ENCODE measurements around the gene RLBP1. TPM values are rescaled to one million over a fixed set of nuclear protein-coding genes. Genes with fewer than 3 reads are reported as not detected.
A peak's percentile ranks its signal among the peaks of the same experiment; 100 is the strongest.

RLBP1 gene
- total RNA-seq, 8 experiments from 2014 or later: 0.27 to 0.76 (median 0.40) TPM; not detected in 4

DNA sequence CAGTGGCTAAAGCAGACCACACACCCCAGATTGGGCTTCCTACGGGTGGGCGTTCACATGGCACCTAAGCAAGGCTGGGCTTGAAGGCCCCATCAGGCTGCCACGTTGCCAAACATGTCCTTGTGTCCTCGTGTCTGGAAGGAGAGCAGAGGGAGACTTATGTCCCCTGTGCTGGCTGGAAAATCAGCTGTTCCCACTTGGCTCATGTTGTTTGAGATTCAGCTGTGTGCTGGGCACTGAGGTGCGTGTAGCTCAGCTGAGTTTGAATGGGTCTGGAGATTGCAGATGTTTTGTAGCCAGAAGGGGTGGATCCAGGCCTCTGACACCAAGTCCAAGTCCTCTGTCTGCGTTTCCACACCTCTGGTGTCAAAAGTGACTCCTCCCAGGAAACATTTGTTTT is 34.6 kb downstream of the RLBP1 start:
- Histone ChIP-seq H3K4me1 (replicated peaks in 1 of 2) (peaks cover 0 to 3% of the 10 kb centered on the region in 2 donors), H3K27ac (no peak overlapping the region), H3K4me3 (no peak overlapping the region)
- in situ Hi-C loops (cut with MboI; ENCODE audit: low pct_unique_long_range_greater_than_20kb in 2 of 9, low sequenced_read_pairs in 9 of 9, unreplicated experiment in 9 of 9): loop anchor here in 4 of 9 experiments (10.0 to 25.0 kb wide), 2 partner anchors 132 to 275 kb away; partner anchors contain the start of gene MFGE8 (in 3 of the 4)
- WGBS, 10 experiments: 35 to 100% (median 75%) methylated on average over 1 to 3 of the region's 6 CpGs; no CpG with 5 or more reads in 4 of the 10 experiments
- ATAC-seq (replicated peaks in 6 of 8): peak in 2 of 8 experiments; percentile 34 to 54

DNA sequence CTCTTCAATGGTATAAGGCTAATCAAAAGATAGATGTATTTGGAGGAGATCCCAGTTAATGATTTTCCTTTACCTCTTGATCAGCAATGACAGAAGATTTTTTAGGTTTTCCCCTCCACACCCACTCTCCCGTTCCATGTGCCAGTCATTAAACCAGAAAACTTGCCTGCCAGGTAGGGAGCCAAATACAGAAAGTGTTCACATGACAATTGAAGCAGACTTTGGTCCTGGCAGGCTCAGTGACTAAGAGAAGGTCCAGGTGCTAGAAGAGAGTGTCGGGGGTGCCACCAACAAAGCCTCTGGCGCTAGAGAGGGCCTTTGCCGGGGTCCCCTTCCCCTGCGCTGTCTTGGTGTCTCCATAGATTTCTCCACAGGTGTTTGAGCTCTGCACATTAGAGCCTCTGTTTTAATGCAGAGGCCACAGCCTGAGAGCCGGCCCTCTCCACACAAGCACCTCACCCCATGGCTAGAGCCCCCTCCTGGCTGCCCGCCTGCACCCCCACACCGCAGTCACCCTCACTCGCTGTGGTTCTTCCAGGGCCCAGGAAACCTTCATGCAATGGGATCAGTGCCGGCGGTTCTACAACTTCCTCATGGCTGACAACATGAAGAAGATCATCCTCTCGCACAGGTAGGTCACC is 36.4 kb downstream of the RLBP1 start:
- Histone ChIP-seq H3K4me3 (no peak overlapping the region), H3K4me1 (replicated peaks in 1 of 2) (peaks cover 0 to 10% of the 10 kb centered on the region in 2 donors), H3K27ac (no peak overlapping the region)
- in situ Hi-C loops (cut with MboI; ENCODE audit: low pct_unique_long_range_greater_than_20kb in 2 of 9, low sequenced_read_pairs in 9 of 9, unreplicated experiment in 9 of 9): loop anchor here in 4 of 9 experiments (10.0 to 25.0 kb wide), 2 partner anchors 130 to 273 kb away; partner anchors contain the start of gene MFGE8 (in 3 of the 4)
- 93 to 100% (median 100%) methylated on average over 1 to 9 of the region's 12 CpGs; no CpG with 5 or more reads in 3 of the 10 experiments for WGBS, 10 experiments
- no peak for ATAC-seq (replicated peaks in 6 of 8)

DNA sequence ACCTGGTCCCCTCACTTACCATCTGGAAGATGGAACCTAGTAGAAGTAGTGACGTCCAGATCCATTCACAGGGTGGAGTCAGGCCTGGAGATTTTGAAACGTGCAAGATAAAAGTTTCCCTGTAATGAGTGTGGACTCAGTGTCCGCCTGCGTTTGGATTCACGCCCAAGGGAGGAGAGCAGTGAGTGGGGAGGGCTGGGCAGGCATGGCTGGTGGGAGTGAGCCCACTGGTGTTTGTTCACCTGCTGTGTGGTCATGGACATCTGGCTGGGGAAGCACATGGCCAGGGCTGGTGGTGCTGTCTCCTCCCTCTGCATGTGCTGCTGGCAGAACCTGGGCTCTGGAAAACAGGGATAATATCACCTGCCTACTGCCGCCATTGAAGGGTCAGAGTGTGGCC is 37.0 kb downstream of the RLBP1 start:
- WGBS, 10 experiments: 0 to 100% (median 76%) methylated on average over 1 to 5 of the region's 6 CpGs; no CpG with 5 or more reads in 3 of the 10 experiments
- Histone ChIP-seq H3K27ac (no peak overlapping the region), H3K4me3 (no peak overlapping the region), H3K4me1 (replicated peaks in 1 of 2) (peaks cover 0 to 10% of the 10 kb centered on the region in 2 donors)
- peak in 3 of 8 experiments; percentile 18 to 76 (median 66) for ATAC-seq (replicated peaks in 6 of 8)
- in situ Hi-C loops (cut with MboI; ENCODE audit: low pct_unique_long_range_greater_than_20kb in 2 of 9, low sequenced_read_pairs in 9 of 9, unreplicated experiment in 9 of 9): loop anchor here in 4 of 9 experiments (10.0 to 25.0 kb wide), 2 partner anchors 130 to 272 kb away; partner anchors contain the start of gene MFGE8 (in 3 of the 4)

DNA sequence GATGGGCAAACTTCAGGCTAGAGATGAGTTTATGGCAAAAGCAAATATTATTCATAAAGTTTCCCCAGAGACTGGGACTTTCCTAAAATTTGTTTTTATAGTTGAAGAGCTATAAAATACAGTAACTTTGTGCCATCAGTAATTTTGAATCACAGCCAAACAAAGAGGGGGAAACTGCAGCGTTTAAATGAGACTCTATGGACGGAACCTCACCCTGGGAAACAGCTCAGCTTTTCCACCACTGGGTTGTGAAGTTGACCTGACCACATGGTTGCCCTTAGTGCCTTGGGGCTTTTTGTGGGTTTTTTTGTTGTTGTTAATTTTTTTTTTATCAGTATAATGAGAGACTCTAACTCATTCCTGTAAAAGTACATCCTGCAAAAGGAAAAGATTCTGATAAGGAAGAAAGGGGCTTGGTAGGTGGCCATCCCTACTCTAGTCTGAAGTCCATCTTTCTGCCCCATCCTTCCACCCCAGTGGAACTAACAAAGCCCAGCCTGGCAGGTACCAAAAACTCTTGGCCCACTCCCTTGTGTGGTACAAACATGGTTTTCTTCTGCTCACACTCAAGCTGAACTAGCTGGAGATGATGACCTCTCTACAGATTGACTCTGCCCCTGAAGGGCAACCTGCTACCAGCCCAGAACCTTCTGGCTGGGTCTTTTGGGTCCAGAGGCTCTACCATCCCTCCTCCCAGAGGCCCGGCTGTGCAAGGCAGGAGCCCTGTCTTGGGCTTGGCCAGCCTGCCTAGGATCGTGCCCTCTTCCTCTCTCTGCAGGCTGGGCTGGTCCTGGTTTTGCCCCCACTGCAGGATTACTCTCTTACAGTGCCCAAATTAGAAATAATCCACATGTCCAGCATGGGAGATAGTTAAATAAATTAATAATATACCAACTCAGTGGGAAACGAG is 41.2 kb downstream of the RLBP1 start:
- no peak overlapping the region for H3K27ac ChIP-seq
- H3K4me3 ChIP-seq: no peak overlapping the region
- H3K4me1 ChIP-seq (replicated peaks in 1 of 2): peaks cover 4 to 9% of the 10 kb centered on the region in 2 donors
- 47 to 100% (median 88%) methylated on average over 1 to 4 of the region's 5 CpGs for WGBS, 10 experiments
- ATAC-seq (replicated peaks in 6 of 8): no peak
- in situ Hi-C loops (cut with MboI; ENCODE audit: low pct_unique_long_range_greater_than_20kb in 2 of 9, low sequenced_read_pairs in 9 of 9, unreplicated experiment in 9 of 9): loop anchor here in 4 of 9 experiments (10.0 to 25.0 kb wide), 3 partner anchors 55 to 268 kb away; partner anchors contain the start of gene MFGE8 (in 3 of the 4)

DNA sequence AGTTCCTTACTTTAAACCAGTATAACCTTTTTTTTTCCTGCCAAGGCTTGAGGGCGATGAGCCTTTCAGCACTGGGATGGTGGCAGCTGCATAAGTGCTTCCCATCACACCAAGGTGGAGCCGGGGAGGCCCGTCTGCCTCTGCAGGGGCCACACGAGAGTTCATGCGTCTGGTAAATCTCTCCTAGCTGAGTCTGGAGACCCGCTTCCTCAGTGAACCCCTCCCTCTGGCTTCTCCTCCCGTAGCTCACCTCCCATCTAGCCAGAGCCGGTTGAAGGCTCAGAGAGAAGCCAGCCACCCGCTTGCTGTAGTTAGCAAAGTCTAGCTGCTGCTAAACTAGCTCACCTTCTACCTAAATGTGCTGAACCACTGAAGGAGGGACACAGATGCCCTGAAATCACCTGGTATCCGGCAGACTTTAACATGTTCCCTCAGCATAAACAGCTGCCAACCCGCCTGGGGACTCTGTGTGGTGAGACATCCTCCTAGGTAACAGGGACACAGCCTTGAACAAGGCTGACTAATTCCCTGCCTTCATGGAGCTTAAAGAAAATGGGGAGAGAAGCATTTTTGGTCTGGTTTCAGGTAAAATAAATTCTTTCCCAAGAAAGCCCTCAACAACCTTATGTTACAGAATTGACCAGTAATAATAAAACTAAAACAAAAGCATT is 42.9 kb downstream of the RLBP1 start:
- in situ Hi-C loops (cut with MboI; ENCODE audit: low pct_unique_long_range_greater_than_20kb in 2 of 9, low sequenced_read_pairs in 9 of 9, unreplicated experiment in 9 of 9): loop anchor here in 3 of 9 experiments (10.0 to 25.0 kb wide), 3 partner anchors 54 to 266 kb away; partner anchors contain the start of gene MFGE8 (in 3 of the 3)
- Histone ChIP-seq H3K27ac (no peak overlapping the region), H3K4me1 (replicated peaks in 1 of 2) (peaks cover 7 to 9% of the 10 kb centered on the region in 2 donors), H3K4me3 (no peak overlapping the region)
- 67 to 100% (median 89%) methylated on average over 1 to 7 of the region's 11 CpGs; no CpG with 5 or more reads in 1 of the 10 experiments for WGBS, 10 experiments
- no peak for ATAC-seq (replicated peaks in 6 of 8)

DNA sequence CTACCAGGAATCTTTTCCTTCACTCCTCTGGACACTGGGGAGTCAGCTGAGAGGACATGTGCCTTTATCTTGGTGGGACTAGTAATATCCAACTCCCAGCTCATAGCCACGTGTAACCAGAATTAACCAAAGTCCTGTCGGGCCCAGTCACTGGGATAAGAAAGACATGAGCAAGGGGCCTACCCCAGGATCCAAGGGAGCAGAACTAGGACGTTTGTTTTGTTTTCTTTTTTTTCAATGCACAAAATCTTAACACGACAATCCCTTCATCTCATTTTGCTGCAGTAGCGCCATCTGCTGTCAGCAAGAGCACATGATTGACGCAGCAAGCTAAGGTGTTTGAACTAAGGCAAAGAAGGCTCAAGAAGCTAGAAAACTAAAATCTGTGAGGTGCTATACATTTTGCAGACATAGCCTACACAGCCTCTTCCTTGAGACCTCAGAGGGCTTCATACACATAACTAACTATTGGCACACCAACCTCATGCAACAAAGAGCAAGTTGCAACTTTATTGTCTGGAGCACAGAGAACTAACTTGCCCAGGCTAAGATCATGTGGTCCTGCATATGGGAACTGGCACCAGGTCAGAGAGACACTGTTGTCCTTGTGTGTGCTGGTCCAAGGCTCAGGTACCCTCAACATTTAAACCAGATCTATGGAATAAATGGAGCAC is 43.6 kb downstream of the RLBP1 start:
- 0 to 17% (median 4%) methylated on average over 1 to 6 of the region's 6 CpGs; no CpG with 5 or more reads in 1 of the 10 experiments for WGBS, 10 experiments
- peaks cover 7 to 9% of the 10 kb centered on the region in 2 donors for H3K4me1 ChIP-seq (replicated peaks in 1 of 2)
- in situ Hi-C loops (cut with MboI; ENCODE audit: low pct_unique_long_range_greater_than_20kb in 2 of 9, low sequenced_read_pairs in 9 of 9, unreplicated experiment in 9 of 9): loop anchor here in 3 of 9 experiments (10.0 to 25.0 kb wide), 3 partner anchors 53 to 265 kb away; partner anchors contain the start of gene MFGE8 (in 3 of the 3)
- peak; percentile 38 to 91 (median 72) for ATAC-seq (replicated peaks in 6 of 8)
- H3K4me3 ChIP-seq: no peak overlapping the region
- H3K27ac ChIP-seq: no peak overlapping the region

DNA sequence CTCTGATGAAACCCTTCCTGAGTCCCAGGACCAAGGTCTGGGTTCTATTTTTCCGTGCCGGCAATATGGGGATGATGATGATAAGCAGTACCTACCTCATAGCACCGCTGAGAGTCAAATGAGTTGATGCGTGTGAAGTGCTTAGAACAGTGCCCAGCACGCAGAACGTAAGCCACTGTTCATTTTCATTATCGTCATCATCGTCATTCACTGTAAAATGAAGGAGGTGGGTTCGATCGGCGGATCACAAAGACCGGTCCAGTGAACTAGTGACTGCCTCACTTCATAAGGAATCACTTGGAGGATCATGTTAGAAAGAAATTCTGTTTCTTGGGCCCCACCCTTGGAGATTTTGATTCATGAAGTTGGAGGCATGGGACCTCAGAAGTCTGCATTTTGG is 44.3 kb downstream of the RLBP1 start:
- in situ Hi-C loops (cut with MboI; ENCODE audit: low pct_unique_long_range_greater_than_20kb in 2 of 9, low sequenced_read_pairs in 9 of 9, unreplicated experiment in 9 of 9): loop anchor here in 3 of 9 experiments (10.0 to 25.0 kb wide), 3 partner anchors 52 to 265 kb away; partner anchors contain the start of gene MFGE8 (in 3 of the 3)
- H3K4me1 ChIP-seq (replicated peaks in 1 of 2): peaks cover 7 to 9% of the 10 kb centered on the region in 2 donors
- 80 to 100% (median 91%) methylated on average over 1 to 12 of the region's 12 CpGs for WGBS, 10 experiments
- no peak overlapping the region for H3K4me3 ChIP-seq
- no peak overlapping the region for H3K27ac ChIP-seq
- peak in 1 of 8 experiments; percentile 31 for ATAC-seq (replicated peaks in 6 of 8)

DNA sequence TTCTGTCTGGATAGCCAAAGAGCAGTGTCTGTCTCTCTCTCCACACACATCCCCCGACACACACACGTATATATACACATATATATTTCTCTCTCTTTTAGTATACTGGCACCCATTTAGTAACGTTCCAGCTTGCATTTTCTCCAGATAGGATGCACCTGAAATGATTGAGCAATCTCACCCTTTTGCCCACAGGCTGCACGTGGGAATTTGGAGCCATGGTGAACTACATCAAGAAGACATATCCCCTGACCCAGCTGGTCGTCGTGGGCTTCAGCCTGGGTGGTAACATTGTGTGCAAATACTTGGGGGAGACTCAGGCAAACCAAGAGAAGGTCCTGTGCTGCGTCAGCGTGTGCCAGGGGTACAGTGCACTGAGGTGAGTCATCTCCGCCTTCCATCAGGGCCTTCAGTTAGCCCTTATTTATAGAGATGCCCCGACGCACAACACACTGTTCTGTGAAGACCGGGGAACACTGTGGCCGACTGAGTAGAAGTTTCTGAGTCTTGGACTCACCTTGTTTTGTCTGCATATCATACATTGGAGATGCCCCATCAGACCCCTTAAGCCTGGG is 45.7 kb downstream of the RLBP1 start:
- Histone ChIP-seq H3K4me1 (replicated peaks in 1 of 2) (peaks cover 2 to 7% of the 10 kb centered on the region in 2 donors), H3K27ac (no peak overlapping the region), H3K4me3 (no peak overlapping the region)
- no peak for ATAC-seq (replicated peaks in 6 of 8)
- WGBS, 10 experiments: 40 to 100% (median 87%) methylated on average over 1 to 9 of the region's 13 CpGs; no CpG with 5 or more reads in 1 of the 10 experiments
- in situ Hi-C loops (cut with MboI; ENCODE audit: low pct_unique_long_range_greater_than_20kb in 2 of 9, low sequenced_read_pairs in 9 of 9, unreplicated experiment in 9 of 9): loop anchor here in 3 of 9 experiments (10.0 to 25.0 kb wide), 3 partner anchors 51 to 263 kb away; partner anchors contain the start of gene MFGE8 (in 3 of the 3)

DNA sequence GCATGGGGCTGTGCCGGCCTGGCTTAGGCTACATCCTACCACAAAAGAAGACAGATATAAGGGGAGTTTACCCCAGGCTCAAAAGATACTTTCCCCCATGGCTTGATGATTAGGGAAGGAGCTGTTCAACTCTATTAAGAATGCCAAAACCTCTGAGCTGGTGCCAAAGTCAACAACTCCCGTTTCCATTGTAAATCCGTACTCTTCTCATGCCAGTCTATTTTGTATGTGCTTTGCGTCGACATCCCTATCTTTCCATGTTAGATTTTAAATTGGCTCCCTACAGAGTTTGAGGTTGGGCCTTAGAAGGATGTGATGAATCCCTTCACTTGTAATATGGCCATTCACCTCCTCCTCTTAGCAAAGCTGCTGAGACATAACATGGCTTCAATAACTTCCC is 46.9 kb downstream of the RLBP1 start:
- no peak overlapping the region for H3K4me3 ChIP-seq
- H3K4me1 ChIP-seq (replicated peaks in 1 of 2): peaks cover 2 to 7% of the 10 kb centered on the region in 2 donors
- in situ Hi-C loops (cut with MboI; ENCODE audit: low pct_unique_long_range_greater_than_20kb in 2 of 9, low sequenced_read_pairs in 9 of 9, unreplicated experiment in 9 of 9): loop anchor here in 2 of 9 experiments (10.0 to 25.0 kb wide), 3 partner anchors 50 to 120 kb away; no protein-coding TSS in a partner anchor
- H3K27ac ChIP-seq: no peak overlapping the region
- 40 to 100% (median 73%) methylated on average over 1 to 5 of the region's 5 CpGs; no CpG with 5 or more reads in 3 of the 10 experiments for WGBS, 10 experiments
- ATAC-seq (replicated peaks in 6 of 8): no peak

DNA sequence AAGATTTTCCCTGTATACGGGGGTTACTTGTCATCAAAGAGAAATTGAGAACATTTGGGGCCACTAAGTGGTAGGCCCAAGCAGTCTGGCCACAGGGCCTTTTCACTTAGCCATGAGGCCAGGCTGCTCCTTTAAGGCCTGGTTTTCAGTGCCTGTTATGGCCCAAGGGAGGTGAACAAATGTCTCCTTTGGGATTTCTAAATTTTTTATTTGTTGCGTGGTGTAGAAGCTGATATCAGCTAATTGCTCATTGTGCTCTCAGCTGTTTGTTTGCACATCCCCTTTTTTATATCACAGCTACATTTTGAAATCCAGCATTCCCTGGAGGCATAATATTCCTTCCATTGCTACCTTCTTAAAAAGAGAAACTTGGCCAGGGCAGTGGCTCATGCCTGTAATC is 48.5 kb downstream of the RLBP1 start:
- Histone ChIP-seq H3K27ac (no peak overlapping the region), H3K4me1 (replicated peaks in 1 of 2) (peaks cover 2 to 7% of the 10 kb centered on the region in 2 donors), H3K4me3 (no peak overlapping the region)
- in situ Hi-C loops (cut with MboI; ENCODE audit: low pct_unique_long_range_greater_than_20kb in 2 of 9, low sequenced_read_pairs in 9 of 9, unreplicated experiment in 9 of 9): loop anchor here in 2 of 9 experiments (10.0 to 25.0 kb wide), 3 partner anchors 48 to 118 kb away; no protein-coding TSS in a partner anchor
- ATAC-seq (replicated peaks in 6 of 8): no peak
- WGBS, 10 experiments: 75 to 100% (median 100%) methylated on average over 1 to 2 of the region's 2 CpGs; no CpG with 5 or more reads in 3 of the 10 experiments
